ENCODE data around the gene VKORC1L1.
"Not testable (repeated sequence)": the region's sequence is repeated elsewhere in the genome, so short reads cannot be mapped to it uniquely, and the experiment has no call there.

DNA sequence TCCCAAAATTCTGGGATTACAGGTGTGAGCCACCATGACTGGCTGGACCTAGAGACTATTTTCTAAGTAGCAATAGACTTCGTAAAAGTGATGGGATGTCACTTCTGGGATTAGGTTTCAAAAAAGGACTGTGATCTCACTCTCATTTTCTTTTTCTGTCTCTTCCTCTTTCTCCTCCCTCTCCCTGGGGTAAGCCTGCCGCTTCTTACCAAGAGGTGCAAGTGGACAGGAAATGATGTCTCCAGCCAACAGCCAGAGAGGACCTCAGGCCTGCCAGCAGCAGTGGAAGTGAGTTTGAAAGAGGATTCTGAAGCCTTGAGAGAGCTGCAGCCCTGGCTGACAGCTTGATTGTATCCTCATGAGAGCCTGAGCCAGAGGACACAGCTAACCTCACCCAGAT lies 1.4 kb upstream of the VKORC1L1 start:
- TF ChIP-seq, protein P1, sequence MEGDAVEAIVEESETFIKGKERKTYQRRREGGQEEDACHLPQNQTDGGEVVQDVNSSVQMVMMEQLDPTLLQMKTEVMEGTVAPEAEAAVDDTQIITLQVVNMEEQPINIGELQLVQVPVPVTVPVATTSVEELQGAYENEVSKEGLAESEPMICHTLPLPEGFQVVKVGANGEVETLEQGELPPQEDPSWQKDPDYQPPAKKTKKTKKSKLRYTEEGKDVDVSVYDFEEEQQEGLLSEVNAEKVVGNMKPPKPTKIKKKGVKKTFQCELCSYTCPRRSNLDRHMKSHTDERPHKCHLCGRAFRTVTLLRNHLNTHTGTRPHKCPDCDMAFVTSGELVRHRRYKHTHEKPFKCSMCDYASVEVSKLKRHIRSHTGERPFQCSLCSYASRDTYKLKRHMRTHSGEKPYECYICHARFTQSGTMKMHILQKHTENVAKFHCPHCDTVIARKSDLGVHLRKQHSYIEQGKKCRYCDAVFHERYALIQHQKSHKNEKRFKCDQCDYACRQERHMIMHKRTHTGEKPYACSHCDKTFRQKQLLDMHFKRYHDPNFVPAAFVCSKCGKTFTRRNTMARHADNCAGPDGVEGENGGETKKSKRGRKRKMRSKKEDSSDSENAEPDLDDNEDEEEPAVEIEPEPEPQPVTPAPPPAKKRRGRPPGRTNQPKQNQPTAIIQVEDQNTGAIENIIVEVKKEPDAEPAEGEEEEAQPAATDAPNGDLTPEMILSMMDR (IDR thresholded peaks at IDR 0.05; ENCODE audit: low read length), result not testable (repeated sequence)
- not testable (repeated sequence) for TF ChIP-seq EZH2 (IDR thresholded peaks at IDR 0.05; ENCODE audit: borderline replicate concordance, low read length)
